Suprapubic skin (tissue), 4 donors: ENCODE measurements around the gene FTHL17.

ENCODE experiments used
- CTCF ChIP-seq, 2 donors: fragments of 200-600 bp in 1 of 2; fragments of 450-650 bp in 1 of 2; sonication (generic) in 1 of 2; IDR thresholded peaks; one replicate each; pipeline ENCODE4 v1.5.1; 2016 to 2019; ENCODE audit warnings: antibody characterized with exemption in 2 of 2, mild to moderate bottlenecking in 1 of 2, moderate library complexity in 1 of 2
- EP300 ChIP-seq: sonication (generic); formaldehyde crosslinking; IDR thresholded peaks from one replicate; pipeline ENCODE4 v1.6.1; 2017; ENCODE audit warnings: antibody characterized with exemption
- POLR2A ChIP-seq, 2 donors: fragments of 450-650 bp; IDR thresholded peaks; one replicate each; pipeline ENCODE4 v1.6.1; 2017; ENCODE audit warnings: antibody characterized with exemption in 2 of 2, mild to moderate bottlenecking in 2 of 2, moderate library complexity in 2 of 2
- POLR2AphosphoS5 ChIP-seq, 3 donors: sonication (generic); formaldehyde crosslinking; IDR thresholded peaks; one replicate each; pipeline ENCODE4 v1.6.1; 2017; ENCODE audit warnings: antibody characterized with exemption in 3 of 3

DNA sequence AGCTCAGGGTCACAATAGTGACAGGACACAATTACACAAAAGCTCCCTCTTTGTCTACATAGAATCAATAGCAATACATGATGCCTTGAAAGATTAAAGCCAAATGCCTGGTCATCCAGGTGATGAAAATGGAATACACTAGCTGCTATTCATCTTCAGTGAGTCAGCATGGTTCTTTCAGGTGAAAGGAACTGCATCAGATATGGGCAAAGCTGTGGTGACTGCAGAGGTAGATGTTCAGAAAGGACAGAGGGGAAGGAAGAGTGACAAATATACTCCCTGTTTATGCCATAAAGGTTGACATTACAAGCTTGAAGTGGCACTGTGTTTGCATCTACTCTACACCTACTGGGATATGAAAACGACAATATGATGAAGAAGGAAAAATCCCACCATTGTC is 20.0 kb upstream of the FTHL17 start:
- TF ChIP-seq POLR2A (IDR thresholded peaks at IDR 0.05) (no peak), CTCF (IDR thresholded peaks at IDR 0.05) (no peak), POLR2AphosphoS5 (IDR thresholded peaks at IDR 0.05) (no peak), EP300 (no peak)
